Hepatocyte (in vitro differentiated cells): ENCODE measurements around the gene NHLRC4. TPM values are rescaled to one million over a fixed set of nuclear protein-coding genes. Genes with fewer than 3 reads are reported as not detected.

Experiments
- DNase-seq: peaks from one replicate; pipeline ENCODE4 v3.0.0-alpha.2; 2016; ENCODE audit warnings: low spot score
- H2AFZ ChIP-seq: fragments of 200-600 bp; sonication (generic); 2 replicates; pipeline ENCODE4 v1.6.0; 2016; ENCODE audit warnings: antibody characterized with exemption, mild to moderate bottlenecking
- H3K27ac ChIP-seq: fragments of 200-600 bp; sonication (generic); 2 replicates; pipeline ENCODE4 v1.5.1; 2016; ENCODE audit warnings: mild to moderate bottlenecking
- H3K27me3 ChIP-seq: fragments of 200-600 bp; sonication (generic); 2 replicates; pipeline ENCODE4 v1.6.1; 2016
- H3K36me3 ChIP-seq: fragments of 200-600 bp; sonication (generic); replicated peaks from 2 replicates; pipeline ENCODE4 v1.5.1; 2016; ENCODE audit warnings: low read depth; ENCODE audit not compliant: insufficient read depth
- H3K4me1 ChIP-seq: fragments of 200-600 bp; sonication (generic); 2 replicates; pipeline ENCODE4 v1.5.1; 2016; ENCODE audit warnings: mild to moderate bottlenecking, moderate library complexity; ENCODE audit not compliant: insufficient read depth
- H3K4me2 ChIP-seq: fragments of 200-600 bp; sonication (generic); 2 replicates; pipeline ENCODE4 v1.6.0; 2016
- H3K4me3 ChIP-seq: fragments of 200-600 bp; sonication (generic); 2 replicates; pipeline ENCODE4 v1.5.1; 2016; ENCODE audit warnings: mild to moderate bottlenecking
- H3K79me2 ChIP-seq: fragments of 200-600 bp; sonication (generic); 2 replicates; pipeline ENCODE4 v1.6.0; 2017; ENCODE audit warnings: mild to moderate bottlenecking
- H3K9me2 ChIP-seq: fragments of 200-600 bp; sonication (generic); replicated peaks from 2 replicates; pipeline ENCODE4 v1.6.0; 2017; ENCODE audit warnings: mild to moderate bottlenecking; ENCODE audit not compliant: insufficient read depth
- H3K9me3 ChIP-seq: fragments of 200-600 bp; sonication (generic); 2 replicates; pipeline ENCODE4 v1.5.1; 2016; ENCODE audit warnings: low read depth, mild to moderate bottlenecking
- H4K20me1 ChIP-seq: fragments of 200-600 bp; sonication (generic); 2 replicates; pipeline ENCODE4 v1.6.0; 2016; ENCODE audit warnings: mild to moderate bottlenecking; ENCODE audit not compliant: insufficient read depth, poor library complexity, severe bottlenecking
- EZH2 ChIP-seq: fragments of 200-600 bp; sonication (generic); IDR thresholded peaks from 2 replicates; pipeline ENCODE4 v1.6.1; 2016; ENCODE audit warnings: antibody characterized with exemption, mild to moderate bottlenecking, borderline replicate concordance
- EZH2phosphoT487 ChIP-seq: fragments of 200-600 bp; sonication (generic); IDR thresholded peaks from one replicate; pipeline ENCODE4 v1.6.1; 2018; ENCODE audit warnings: antibody characterized with exemption, mild to moderate bottlenecking, low read depth, moderate library complexity; ENCODE audit not compliant: unreplicated experiment, severe bottlenecking
- WGBS: methylation state at CpG from one replicate; pipeline ENCODE4 v1.1.6; 2016; ENCODE audit warnings: low lambda C conversion rate; ENCODE audit errors: missing lambda C conversion rate; 5-methylcytosine and 5-hydroxymethylcytosine counted together
- polyA plus RNA-seq: library from polyadenylated mRNA; unstranded; fragments of >200 nt; fragmentation: Nextera tagmentation; extraction: Ambion mirVana; gene quantifications from 2 replicates; pipeline ENCODE4 v1.2.1, GENCODE V29; 2016
- total RNA-seq: library from RNA; depleted of rRNA; stranded (reverse); fragments of >200 nt; gene quantifications from 2 replicates; pipeline ENCODE4 v1.2.3, GENCODE V29; 2014
- TF ChIP-seq, protein P1 (sequence below): fragments of 200-600 bp; sonication (generic); IDR thresholded peaks from 2 replicates; pipeline ENCODE4 v1.5.1; 2016; ENCODE audit warnings: antibody characterized with exemption, mild to moderate bottlenecking; ENCODE audit not compliant: poor library complexity

Gene NHLRC4
- total and polyA plus RNA-seq, 2 experiments from 2014 or later, result 0.25 to 1.2 TPM

DNA sequence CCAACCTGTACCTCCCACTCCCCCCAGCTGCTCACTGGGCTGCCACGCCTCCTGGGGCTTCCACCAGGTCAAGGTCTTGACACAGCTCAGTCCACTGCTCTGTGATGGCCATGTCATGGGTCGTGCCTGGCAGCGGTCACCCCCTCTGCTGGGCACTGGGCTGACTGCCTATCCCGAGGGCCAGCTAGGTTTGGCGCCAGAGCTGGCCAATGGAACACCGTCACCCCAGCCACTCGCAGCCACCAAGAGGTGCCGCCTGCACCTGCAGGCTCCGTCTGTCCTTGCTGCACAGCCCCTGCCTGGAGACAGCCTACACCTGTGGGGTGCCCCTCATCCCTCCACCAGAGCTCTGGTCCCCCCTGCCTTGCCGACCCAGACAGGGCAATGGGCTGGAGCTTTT is 18.5 kb downstream of the NHLRC4 start:
- H3K9me3 ChIP-seq, result no peaks in the 10 kb centered on the region
- H3K36me3 ChIP-seq, result no peaks in the 10 kb centered on the region
- H2AFZ ChIP-seq, result no peak overlapping the region

DNA sequence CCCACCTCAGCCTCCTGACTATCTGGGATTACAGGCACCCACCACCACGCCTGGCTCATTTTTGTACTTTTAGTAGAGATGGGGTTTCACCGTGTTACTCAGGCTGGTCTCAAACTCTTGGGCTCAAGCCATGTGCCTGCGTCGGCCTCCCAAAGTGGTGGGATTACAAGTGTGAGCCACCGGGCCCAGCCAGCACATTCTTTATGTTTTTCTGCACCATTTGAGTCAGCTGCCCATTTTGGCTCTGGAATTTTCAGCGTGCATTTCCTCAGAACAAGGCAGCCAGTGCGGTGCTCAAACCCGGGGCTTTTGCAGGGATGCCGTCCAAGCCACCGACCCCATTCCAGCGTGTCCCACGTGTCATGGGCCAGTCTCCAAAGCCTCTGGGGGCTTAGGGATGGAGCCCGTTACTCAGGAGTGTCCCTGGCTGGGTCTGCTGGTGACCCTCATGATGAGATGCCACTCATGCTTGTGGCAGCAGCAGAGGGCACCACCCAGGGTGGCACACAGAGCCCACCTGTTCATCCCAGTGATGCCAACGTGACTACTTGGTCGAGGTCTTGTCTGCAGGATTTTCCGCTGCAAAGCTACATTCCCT is 19.3 kb downstream of the NHLRC4 start:
- Histone ChIP-seq H3K27ac (no peak overlapping the region), H3K9me2 (no peaks in the 10 kb centered on the region), H3K79me2 (peaks cover 27% of the 10 kb centered on the region), H3K36me3 (no peaks in the 10 kb centered on the region), H3K4me2 (no peak overlapping the region), H3K9me3 (no peaks in the 10 kb centered on the region), H3K27me3 (no peaks in the 10 kb centered on the region), H3K4me3 (no peak overlapping the region), H3K4me1 (peaks cover 10% of the 10 kb centered on the region), H2AFZ (no peak overlapping the region), H4K20me1 (peaks cover 8% of the 10 kb centered on the region)
- no peak for TF ChIP-seq EZH2phosphoT487
- no peak for TF ChIP-seq EZH2
- TF ChIP-seq, protein P1, sequence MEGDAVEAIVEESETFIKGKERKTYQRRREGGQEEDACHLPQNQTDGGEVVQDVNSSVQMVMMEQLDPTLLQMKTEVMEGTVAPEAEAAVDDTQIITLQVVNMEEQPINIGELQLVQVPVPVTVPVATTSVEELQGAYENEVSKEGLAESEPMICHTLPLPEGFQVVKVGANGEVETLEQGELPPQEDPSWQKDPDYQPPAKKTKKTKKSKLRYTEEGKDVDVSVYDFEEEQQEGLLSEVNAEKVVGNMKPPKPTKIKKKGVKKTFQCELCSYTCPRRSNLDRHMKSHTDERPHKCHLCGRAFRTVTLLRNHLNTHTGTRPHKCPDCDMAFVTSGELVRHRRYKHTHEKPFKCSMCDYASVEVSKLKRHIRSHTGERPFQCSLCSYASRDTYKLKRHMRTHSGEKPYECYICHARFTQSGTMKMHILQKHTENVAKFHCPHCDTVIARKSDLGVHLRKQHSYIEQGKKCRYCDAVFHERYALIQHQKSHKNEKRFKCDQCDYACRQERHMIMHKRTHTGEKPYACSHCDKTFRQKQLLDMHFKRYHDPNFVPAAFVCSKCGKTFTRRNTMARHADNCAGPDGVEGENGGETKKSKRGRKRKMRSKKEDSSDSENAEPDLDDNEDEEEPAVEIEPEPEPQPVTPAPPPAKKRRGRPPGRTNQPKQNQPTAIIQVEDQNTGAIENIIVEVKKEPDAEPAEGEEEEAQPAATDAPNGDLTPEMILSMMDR, result no peak
- no peak for DNase-seq
- 73% methylated on average over 16 of the region's 16 CpGs for WGBS

More for the DNA sequence above, 18.5 kb downstream of the NHLRC4 start:
- Histone ChIP-seq H3K9me2 (no peaks in the 10 kb centered on the region), H3K4me2 (no peak overlapping the region), H3K27me3 (no peaks in the 10 kb centered on the region), H3K4me3 (no peak overlapping the region), H3K4me1 (peaks cover 6% of the 10 kb centered on the region), H4K20me1 (no peaks in the 10 kb centered on the region), H3K27ac (no peak overlapping the region), H3K79me2 (peaks cover 19% of the 10 kb centered on the region)
- WGBS, result 42% methylated on average over 10 of the region's 10 CpGs
- DNase-seq, result no peak
- TF ChIP-seq EZH2 (no peak), EZH2phosphoT487 (no peak)
- TF ChIP-seq, protein P1, result no peak

DNA sequence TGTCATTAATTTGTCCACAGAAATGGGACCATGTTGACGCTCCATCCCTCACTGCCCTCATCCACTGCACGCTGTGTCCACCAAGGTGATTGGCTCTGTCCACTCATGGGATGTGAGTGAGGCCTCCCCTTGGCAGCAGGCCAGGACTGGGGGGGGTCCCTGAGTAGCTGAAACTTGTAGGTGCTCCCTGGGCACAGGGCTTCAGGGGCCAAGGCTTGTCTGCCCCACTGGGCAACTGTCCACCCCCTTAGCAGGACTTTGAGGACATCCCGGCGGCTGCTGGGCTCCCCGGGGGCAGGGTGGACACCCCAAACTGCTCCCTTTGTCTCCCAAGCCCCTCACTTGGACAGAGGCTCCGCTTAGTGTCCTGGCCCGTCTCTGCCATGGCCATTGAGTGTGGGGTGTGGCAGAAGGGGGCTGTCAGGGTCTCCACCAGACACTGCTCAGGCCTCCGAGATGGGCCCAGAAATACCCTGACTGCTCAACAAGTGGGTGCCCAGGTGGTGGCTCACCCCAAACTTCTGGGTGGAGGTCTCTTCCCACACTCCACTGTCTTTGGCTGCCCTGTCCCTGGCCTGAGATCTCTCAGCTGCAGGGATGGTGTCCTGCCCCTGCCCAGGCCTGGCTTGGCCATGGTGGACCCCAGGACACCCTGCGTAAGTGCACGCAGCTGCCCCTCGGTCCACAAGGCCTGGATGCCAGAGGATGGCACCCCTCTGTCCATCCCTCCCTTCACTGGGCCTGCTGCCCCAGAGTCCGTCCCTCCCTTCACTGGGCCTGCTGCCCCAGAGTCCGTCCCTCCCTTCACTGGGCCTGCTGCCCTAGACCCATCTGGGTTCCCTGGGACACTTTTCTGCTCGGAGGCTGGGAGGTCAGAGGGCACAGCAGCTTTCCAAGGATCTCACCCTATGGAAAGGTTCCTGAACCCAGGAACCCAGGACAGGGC is 20.1 kb downstream of the NHLRC4 start:
- no peaks in the 10 kb centered on the region for H3K36me3 ChIP-seq
- no peak for TF ChIP-seq EZH2
- TF ChIP-seq, protein P1, result no peak
- no peak for TF ChIP-seq EZH2phosphoT487
- peaks cover 18% of the 10 kb centered on the region for H3K4me1 ChIP-seq
- DNase-seq, result no peak
- H3K4me3 ChIP-seq, result no peak overlapping the region
- H3K27ac ChIP-seq, result no peak overlapping the region
- H2AFZ ChIP-seq, result no peak overlapping the region
- 92% methylated on average over 14 of the region's 14 CpGs for WGBS
- H3K79me2 ChIP-seq, result peaks cover 35% of the 10 kb centered on the region
- H3K27me3 ChIP-seq, result no peaks in the 10 kb centered on the region
- no peaks in the 10 kb centered on the region for H3K9me3 ChIP-seq
- no peaks in the 10 kb centered on the region for H3K9me2 ChIP-seq
- H3K4me2 ChIP-seq, result peak overlapping the region; percentile 98
- peaks cover 8% of the 10 kb centered on the region for H4K20me1 ChIP-seq
